Uterine smooth muscle cell (primary cell): ENCODE data around the gene AP4S1. TPM values are rescaled to one million over a fixed set of nuclear protein-coding genes. Genes with fewer than 3 reads are reported as not detected.

Experiments used
- total RNA-seq: library from RNA; depleted of rRNA; stranded (reverse); fragments of >200 nt; gene quantifications from 2 replicates; pipeline ENCODE4 v1.2.3, GENCODE V29; 2014

AP4S1 gene, protein sequence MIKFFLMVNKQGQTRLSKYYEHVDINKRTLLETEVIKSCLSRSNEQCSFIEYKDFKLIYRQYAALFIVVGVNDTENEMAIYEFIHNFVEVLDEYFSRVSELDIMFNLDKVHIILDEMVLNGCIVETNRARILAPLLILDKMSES
- 4.9 and 6.4 TPM in 2 replicates for total RNA-seq

DNA sequence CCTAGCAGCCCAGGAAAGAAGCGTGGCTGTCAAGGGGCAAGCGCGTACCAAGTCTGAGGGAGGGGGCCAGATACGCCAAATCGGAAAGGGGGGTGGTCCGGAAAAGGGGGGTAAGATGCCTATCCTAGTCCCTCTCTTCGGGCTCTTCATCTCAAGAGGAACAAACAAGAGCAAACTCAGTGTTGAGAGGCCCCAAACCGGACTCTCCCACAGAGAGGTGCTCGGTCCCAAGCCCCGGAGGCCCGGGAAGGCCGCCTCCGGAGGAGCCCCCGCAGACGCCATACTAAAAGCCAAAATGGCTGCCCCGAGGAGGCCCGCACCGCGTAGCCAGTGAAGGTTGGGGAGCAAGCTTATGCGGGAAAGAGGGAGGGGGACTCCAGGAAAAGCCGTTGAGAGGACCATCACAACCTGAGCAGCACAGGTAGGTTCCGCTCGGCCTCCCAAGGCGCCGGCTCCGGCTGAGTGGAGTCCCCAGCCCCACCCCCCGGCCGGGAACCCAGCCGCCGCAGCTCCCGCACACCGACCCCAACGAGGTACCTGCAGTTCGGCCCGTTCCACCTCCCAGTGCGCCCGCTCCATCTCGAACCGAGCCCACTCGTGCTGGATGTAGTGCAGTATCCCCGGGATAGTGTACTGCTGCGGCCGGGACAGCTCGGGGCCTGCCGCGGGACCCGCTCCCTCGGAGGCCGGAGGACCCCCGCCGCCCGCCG, at the start of gene AP4S1:
Gene AP4S1 (plus strand): TSS at position 283 of the 710 bp plus-strand sequence. CDS start 40,548 bp downstream, outside the sequence.

DNA sequence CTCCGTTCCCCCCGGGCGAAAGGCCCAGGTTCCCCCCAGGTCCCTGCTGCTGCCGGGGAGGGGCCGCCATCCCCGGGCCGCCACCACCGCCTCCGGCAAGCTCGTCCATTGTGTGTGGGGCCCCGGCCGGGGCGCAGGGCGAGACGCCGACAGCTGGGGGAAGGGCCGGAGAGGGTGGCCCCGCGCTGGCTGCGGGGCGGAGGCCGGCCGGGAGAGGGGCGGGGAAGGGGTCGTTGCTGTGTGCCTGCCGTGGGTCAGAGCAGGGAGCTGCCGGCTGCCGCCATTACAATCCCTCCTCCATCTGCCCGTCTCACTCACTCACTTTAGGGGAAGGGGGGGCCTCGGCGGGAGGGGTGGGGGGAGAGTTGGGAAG, 614 bp downstream of the AP4S1 start, which contains the start of gene STRN3:
Gene STRN3 (minus strand): TSS at position 303 of the 373 bp plus-strand sequence. CDS start 194 bp downstream, at position 109.

Other genes starting within 250 kb of the AP4S1 start
- gene COCH, start 151.1 kb upstream of the AP4S1 start, total RNA-seq: 0.37 and 1.00 TPM in 2 replicates
- 75.1 and 78.8 TPM in 2 replicates for gene STRN3, start 730 bp downstream of the AP4S1 start, total RNA-seq
- 276 and 277 TPM in 2 replicates for gene HECTD1, start 182.1 kb downstream of the AP4S1 start, total RNA-seq